GM19099 (cell line): ENCODE measurements around the gene NAP1L4.

Experiments used
- POLR2A ChIP-seq: IDR thresholded peaks from 3 replicates; pipeline ENCODE4 v1.6.1; 2011; ENCODE audit warnings: low read depth; ENCODE audit not compliant: insufficient read length; ENCODE audit errors: extremely low read depth

NAP1L4 gene

GRCh38 chr11:2989551-2989950, 2.6 kb downstream of the NAP1L4 start:
- TF ChIP-seq POLR2A: no peak

GRCh38 chr11:2989006-2989405, 3.1 kb downstream of the NAP1L4 start:
- TF ChIP-seq POLR2A: no peak

GRCh38 chr11:2987881-2988861, 4.0 kb downstream of the NAP1L4 start:
- no peak for TF ChIP-seq POLR2A

DNA sequence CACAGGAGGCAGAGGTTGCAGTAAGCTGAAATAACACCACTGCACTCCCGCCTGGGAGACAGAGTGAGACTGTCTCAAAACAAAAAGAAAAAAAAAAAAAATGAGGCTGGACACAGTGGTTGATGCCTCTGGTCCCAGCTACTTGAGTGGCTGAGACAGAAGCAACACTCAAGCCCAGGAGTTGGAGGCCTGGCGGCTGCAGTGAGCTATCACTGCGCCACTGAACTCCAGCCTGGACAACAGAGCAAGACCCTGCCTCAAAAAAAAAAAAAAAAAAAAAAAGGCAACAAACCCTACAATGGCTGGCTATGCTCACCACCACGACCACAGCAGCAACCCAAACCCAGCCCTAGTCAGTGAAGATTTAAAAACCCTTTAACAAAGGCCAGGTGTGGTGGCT, 8.2 kb downstream of the NAP1L4 start:
- TF ChIP-seq POLR2A: no peak

GRCh38 chr11:2982214-2982613, 9.9 kb downstream of the NAP1L4 start:
- no peak for TF ChIP-seq POLR2A

DNA sequence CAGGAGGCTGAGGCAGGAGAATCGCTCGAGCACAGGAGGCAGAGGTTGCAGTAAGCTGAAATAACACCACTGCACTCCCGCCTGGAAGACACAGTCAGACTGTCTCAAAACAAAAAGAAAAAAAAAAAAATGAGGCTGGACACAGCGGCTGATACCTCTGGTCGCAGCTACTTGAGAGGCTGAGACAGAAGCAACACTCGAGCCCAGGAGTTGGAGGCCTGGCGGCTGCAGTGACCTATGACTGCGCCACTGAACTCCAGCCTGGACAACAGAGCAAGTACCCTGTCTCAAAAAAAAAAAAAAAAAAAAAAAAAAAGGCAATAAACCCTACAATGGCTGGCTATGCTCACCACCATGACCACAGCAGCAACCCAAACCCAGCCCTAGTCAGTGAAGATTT, 11.0 kb downstream of the NAP1L4 start:
- no peak for TF ChIP-seq POLR2A

DNA sequence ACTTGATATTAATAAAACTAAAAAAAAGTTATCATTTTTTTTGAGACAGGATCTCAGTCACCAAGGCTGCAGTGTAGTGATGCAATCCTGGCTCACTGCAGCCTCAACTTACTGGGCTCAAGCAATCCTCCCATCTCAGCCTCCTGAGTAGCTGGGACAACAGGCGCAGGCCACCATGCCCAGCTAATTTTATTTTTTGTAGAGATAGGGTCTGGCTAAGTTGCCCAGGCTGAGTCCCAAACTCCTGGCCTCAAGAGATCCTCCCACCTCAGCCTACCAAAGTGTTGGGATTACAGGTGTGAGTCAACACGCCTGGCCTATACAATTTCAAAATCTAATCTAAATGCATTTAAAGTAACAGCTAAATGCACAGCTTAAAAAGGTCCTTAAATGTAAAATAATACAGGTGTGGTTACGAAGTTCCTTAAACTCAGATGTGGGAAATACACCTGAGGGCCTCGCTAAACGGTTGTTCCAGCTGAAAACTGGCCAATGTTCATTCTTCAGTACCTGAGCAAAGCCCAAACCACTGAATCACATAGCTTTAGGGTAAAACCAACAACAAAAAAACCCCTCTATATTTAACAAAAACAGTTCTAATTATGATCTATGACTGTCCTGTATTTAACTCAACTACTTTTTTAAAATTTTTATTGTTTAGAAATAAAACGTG, 11.8 kb downstream of the NAP1L4 start:
- TF ChIP-seq POLR2A: no peak

DNA sequence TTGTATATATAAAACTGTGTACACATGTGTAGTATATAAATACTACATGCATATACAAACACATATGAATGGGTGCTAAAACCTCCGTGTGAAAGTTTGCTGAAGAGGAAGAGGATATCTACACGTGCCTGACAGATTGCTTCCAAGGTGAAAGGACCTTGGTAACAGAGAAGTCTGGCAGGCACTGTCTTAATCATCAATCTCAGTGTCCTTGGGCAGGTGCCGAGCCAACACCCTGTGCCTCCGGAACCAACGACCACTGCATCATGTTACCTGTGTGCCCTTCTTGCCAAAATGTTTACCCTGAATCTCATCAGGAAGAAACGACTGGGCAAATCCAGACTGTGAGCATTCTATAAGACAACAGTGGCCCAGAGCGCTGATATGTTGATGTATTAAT, 15.0 kb downstream of the NAP1L4 start:
- TF ChIP-seq POLR2A: no peak

DNA sequence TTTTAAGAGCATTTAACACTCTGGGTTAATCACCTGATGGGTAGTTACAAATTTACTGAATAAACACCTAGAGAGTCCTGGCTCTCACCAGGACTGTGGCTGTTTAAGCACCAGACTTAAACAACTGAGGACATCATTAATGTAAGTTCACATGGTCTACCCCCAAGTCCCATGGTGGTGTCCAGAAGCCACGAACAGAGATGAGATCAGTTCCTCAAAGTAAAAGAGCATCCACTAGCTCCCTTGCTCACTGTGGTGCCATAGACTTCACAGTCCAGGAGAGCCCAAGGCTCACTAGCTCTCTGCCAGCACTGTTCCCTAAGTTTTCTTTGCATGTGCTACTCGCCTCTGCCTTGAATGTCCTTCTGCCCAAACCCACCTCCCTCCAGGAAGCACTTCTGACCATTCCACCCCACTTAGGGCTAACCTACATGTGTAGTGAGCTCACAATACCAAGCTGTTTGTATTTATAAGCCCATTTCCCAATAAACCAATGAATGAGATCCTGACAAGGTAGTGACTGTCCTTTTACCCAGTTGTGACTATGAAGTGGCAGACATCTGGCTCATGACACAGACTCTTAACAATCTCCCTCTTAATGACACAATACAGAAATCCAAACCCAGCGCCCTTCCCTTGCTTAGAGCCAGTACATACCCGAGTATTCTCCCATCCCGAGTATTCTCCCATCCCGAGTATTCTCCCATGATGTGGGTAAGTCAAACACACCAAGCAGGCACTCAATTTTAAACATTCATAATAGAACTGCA, 15.7 kb downstream of the NAP1L4 start:
- no peak for TF ChIP-seq POLR2A

DNA sequence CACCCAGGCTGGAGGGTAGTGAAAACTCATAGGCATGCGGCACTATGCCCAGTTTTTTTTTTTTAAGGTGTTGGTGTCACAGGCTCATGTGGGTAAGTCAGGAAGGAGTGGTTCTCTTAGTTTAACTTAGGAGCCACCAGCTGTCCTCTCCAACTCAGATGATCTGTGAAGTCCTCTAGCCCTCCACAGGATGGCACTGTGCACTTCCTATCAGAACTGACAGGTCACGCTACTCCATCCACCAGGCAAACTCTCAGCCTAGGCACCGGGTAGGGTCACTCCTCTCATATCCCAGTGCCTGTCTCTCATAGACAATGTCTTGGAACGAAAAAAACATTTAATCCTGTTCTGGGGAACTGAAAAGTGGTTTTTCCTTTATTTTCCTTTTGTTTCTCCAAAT, 16.5 kb downstream of the NAP1L4 start:
- TF ChIP-seq POLR2A: no peak

DNA sequence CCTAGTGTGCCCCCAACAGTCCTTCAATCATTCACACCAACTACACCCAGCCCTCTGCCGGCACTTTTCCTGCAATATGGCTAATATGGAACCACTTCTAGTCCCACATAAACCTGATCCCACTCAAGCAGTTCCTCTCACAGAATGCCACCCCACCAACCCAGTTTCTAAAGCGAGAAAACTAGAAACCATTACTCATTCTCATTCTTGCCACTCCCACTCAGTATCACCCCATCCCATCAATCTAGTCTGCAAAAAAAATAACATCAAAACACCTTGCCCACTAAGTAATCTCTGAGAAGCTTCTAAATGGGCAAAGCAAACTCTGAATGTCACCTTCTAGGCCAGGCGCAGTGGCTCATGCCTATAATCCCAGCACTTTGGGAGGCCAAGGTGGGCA, 17.9 kb downstream of the NAP1L4 start:
- no peak for TF ChIP-seq POLR2A

- no peak for TF ChIP-seq POLR2A
Observed at GRCh38 chr11:2968341-2968900, 23.7 kb downstream of the NAP1L4 start.

DNA sequence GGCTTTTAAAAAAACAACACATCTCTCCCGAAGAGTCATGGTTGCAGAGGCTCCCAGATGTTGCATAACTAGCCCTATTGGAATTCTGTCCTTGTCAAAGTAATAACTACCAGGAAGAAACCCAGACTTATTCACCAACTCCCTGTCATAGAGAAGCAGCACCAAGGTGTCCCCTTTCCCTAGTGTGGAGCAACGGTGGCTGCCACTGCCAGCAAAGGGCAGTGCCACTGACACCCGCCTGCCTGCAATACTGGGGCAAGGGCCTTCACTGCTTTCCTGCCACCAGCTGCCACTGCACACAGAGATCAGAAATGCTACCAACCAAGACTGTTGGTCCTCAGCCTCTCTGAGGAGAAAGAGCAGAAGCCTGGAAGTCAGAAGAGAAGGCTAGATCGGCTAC, 27.3 kb downstream of the NAP1L4 start:
- TF ChIP-seq POLR2A: no peak

DNA sequence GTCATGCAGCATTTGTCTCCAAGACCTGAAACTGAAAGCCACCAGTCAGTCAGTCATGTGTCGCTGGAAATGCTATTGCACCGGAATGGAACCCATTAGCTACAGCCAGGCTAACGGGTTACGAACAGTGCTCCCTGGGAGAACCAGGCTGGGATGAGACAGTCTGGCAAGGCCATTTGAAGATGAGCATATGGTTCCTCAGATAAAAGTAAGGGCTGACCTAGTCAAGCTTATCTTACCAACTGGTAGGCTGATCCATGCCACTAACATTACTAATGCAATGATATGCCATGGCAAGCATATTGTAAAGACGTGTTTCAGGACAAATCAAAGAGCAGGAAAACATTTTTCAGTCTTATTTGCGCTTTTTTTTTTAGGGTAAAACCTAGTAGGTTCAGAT, 28.4 kb downstream of the NAP1L4 start:
- no peak for TF ChIP-seq POLR2A

DNA sequence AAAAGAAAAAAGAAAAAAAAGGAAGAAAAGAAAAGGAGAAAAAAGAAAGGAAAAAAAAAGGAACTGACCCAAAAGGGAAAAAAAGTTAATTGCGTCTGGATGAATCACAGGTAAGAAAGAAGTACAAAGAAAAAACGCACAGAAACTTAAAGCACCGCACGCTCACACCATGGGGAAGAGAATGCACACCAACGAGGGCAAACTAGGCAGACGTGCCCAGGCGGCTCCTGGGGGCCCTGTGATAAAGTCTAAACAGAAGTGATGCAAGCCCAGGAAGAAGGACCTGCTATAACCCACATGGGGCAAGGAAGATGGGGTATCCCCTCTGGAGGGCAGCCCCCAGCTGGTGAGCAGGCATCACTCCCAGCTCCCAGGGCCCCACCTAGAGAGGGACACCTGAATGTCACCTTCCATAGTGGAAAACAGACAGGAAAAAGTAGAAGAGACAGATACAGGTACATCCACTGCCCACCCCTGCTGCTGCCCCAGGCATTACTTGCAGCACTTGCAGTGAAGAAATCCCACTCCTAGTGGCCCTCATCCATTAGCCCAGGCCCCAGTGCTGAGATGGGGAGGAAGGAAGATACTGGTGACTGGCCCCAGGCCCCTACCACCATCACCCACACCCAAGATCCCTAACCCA, 28.9 kb downstream of the NAP1L4 start:
- no peak for TF ChIP-seq POLR2A

DNA sequence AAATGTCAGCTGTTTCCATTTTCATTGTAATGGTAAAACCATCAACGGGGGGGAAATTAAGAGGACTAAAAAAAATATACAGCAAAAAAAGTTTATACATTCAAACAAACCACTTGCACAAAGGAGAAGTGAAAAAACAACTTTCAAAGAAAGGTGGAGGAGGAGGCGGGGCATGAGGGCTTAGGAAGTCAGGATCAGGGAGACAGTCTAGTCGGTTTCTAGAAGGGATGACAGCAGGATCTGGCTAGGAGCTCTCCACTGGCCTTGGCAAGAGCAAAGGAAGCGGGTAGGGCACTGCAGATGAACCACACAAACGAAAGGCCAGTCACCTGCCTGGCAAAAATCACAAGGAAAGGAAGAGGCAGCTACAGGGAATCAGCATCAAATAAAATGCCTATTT, 31.0 kb downstream of the NAP1L4 start:
- TF ChIP-seq POLR2A: no peak
